Measurements from ENCODE around the gene ERI2. TPM values are rescaled to one million over a fixed set of nuclear protein-coding genes. Genes with fewer than 3 reads are reported as not detected.

The ERI2 gene
- total and polyA plus RNA-seq, 2 of the 13 experiments (the other 11 are each of a cell fraction or from before 2014, with no cell fraction given), result 17.4 to 41.3 TPM

GRCh38 chr16:20803561-20804214, 2.6 kb downstream of the ERI2 start (continued):
- no peak for TF ChIP-seq ZNF687 (CRISPR knock-in tag; IDR thresholded peaks at IDR 0.05)
- TF ChIP-seq ZNF282 (IDR thresholded peaks at IDR 0.05; ENCODE audit: partially characterized antibody), result no peak
- no peak for TF ChIP-seq MAFG (CRISPR knock-in tag; IDR thresholded peaks at IDR 0.05)
- TF ChIP-seq TFE3 (CRISPR knock-in tag; IDR thresholded peaks at IDR 0.05), result peak; percentile 58
- no peak for TF ChIP-seq CHD2 (IDR thresholded peaks at IDR 0.05; ENCODE audit: low read depth, low read length)
- peak; percentile 76; the same call in 1 of the 2 replicates for TF ChIP-seq BRCA1 (CRISPR knock-in tag; IDR thresholded peaks at IDR 0.05)
- TF ChIP-seq ZNF256 (CRISPR knock-in tag; conservative IDR thresholded peaks at IDR 0.05), result no peak
- no peak for TF ChIP-seq E2F2 (CRISPR knock-in tag; IDR thresholded peaks at IDR 0.05; ENCODE audit: borderline replicate concordance)
- TF ChIP-seq ZFAT (CRISPR knock-in tag; conservative IDR thresholded peaks at IDR 0.05), result no peak
- TF ChIP-seq ZNF432 (CRISPR knock-in tag; IDR thresholded peaks at IDR 0.05; ENCODE audit: borderline replicate concordance), result no peak
- TF ChIP-seq ZNF720 (CRISPR knock-in tag; IDR thresholded peaks at IDR 0.05), result no peak
- no peak for TF ChIP-seq HMGA1 (CRISPR knock-in tag; conservative IDR thresholded peaks at IDR 0.05)
- TF ChIP-seq SPEN (CRISPR knock-in tag; IDR thresholded peaks at IDR 0.05; ENCODE audit: low read depth), result 0 out of 2 replicates have a peak, but pooled peaks have one; percentile 46
- peak; percentile 68 for TF ChIP-seq CREM (IDR thresholded peaks at IDR 0.05)
- TF ChIP-seq CREM (CRISPR knock-in tag; IDR thresholded peaks at IDR 0.05), result no peak
- TF ChIP-seq XBP1 (CRISPR knock-in tag; IDR thresholded peaks at IDR 0.05), result no peak
- TF ChIP-seq TEAD3 (CRISPR knock-in tag; optimal IDR thresholded peaks at IDR 0.05; ENCODE audit: borderline replicate concordance), result peak; percentile 68
- no peak; the same call in 1 of the 2 replicates for TF ChIP-seq MIER3 (CRISPR knock-in tag; IDR thresholded peaks at IDR 0.05; ENCODE audit: borderline replicate concordance)
- TF ChIP-seq POLR2AphosphoS2 (IDR thresholded peaks at IDR 0.05; ENCODE audit: low read depth, low read length), result no peak
- no peak for TF ChIP-seq ELK4 (CRISPR knock-in tag; IDR thresholded peaks at IDR 0.05; ENCODE audit: borderline replicate concordance)
- no peak for TF ChIP-seq PHB2 (IDR thresholded peaks at IDR 0.05; ENCODE audit: partially characterized antibody)
- no peak for TF ChIP-seq ZNF790 (CRISPR knock-in tag; IDR thresholded peaks at IDR 0.05; ENCODE audit: borderline replicate concordance)
- peak; percentile 37; the same call in 1 of the 2 replicates for TF ChIP-seq ELF3 (CRISPR knock-in tag; IDR thresholded peaks at IDR 0.05)
- no peak for TF ChIP-seq GPN1 (CRISPR knock-in tag; IDR thresholded peaks at IDR 0.05; ENCODE audit: borderline replicate concordance)

All from HepG2 (cell line).